ENCODE data around the gene MINDY4B.
"Not testable (repeated sequence)": the region's sequence is repeated elsewhere in the genome, so short reads cannot be mapped to it uniquely, and the experiment has no call there.

MINDY4B gene

GRCh38 chr3:150898046-150898754 is 7.0 kb downstream of the MINDY4B start:
- DNase-seq, result no peak

GRCh38 chr3:150897592-150897991 is 7.6 kb downstream of the MINDY4B start:
- no peak for DNase-seq

- no peak for DNase-seq
Observed at GRCh38 chr3:150890831-150891230, 14.4 kb downstream of the MINDY4B start.

GRCh38 chr3:150890295-150890694 is 14.9 kb downstream of the MINDY4B start:
- no peak for DNase-seq

GRCh38 chr3:150889106-150889505 is 16.1 kb downstream of the MINDY4B start:
- DNase-seq, result no peak

- DNase-seq, result no peak
Observed at GRCh38 chr3:150887031-150887430, 18.2 kb downstream of the MINDY4B start.

- DNase-seq, result no peak
Observed at GRCh38 chr3:150885535-150885934, 19.7 kb downstream of the MINDY4B start.

- DNase-seq, result no peak
Observed at GRCh38 chr3:150878996-150879575, 26.2 kb downstream of the MINDY4B start.

GRCh38 chr3:150878290-150878689 is 26.9 kb downstream of the MINDY4B start:
- no peak for DNase-seq

- no peak for DNase-seq
Observed at GRCh38 chr3:150877303-150877702, 27.9 kb downstream of the MINDY4B start.

- DNase-seq, result no peak
Observed at GRCh38 chr3:150876611-150877265, 28.5 kb downstream of the MINDY4B start.

- DNase-seq, result no peak
Observed at GRCh38 chr3:150875548-150875947, 29.7 kb downstream of the MINDY4B start.

GRCh38 chr3:150874666-150875219 is 30.5 kb downstream of the MINDY4B start:
- no peak for DNase-seq

- DNase-seq, result no peak
Observed at GRCh38 chr3:150871192-150871591, 34.0 kb downstream of the MINDY4B start.

GRCh38 chr3:150870406-150870805 is 34.8 kb downstream of the MINDY4B start:
- DNase-seq, result no peak

GRCh38 chr3:150868282-150868681 is 37.0 kb downstream of the MINDY4B start:
- DNase-seq, result no peak

GRCh38 chr3:150867434-150867833 is 37.8 kb downstream of the MINDY4B start:
- DNase-seq, result no peak

- not testable (repeated sequence) for DNase-seq
Observed at GRCh38 chr3:150863921-150864320, 41.3 kb downstream of the MINDY4B start.

GRCh38 chr3:150861851-150862250 is 43.4 kb downstream of the MINDY4B start:
- no peak for DNase-seq

- DNase-seq, result not testable (repeated sequence)
Observed at GRCh38 chr3:150857936-150858335, 47.3 kb downstream of the MINDY4B start.

GRCh38 chr3:150850191-150850590 is 55.0 kb downstream of the MINDY4B start:
- DNase-seq, result no peak

GRCh38 chr3:150848864-150849263 is 56.4 kb downstream of the MINDY4B start:
- no peak for DNase-seq

GRCh38 chr3:150847433-150847832 is 57.8 kb downstream of the MINDY4B start:
- DNase-seq, result no peak

GRCh38 chr3:150844484-150844883 is 60.8 kb downstream of the MINDY4B start:
- DNase-seq, result no peak
